Ishikawa (cell line): ENCODE data around the gene FA2H.

Experiments used
- CEBPB ChIP-seq: IDR thresholded peaks from 2 replicates; pipeline ENCODE4 v1.6.1; 2012
- CREB1 ChIP-seq: IDR thresholded peaks from 2 replicates; pipeline ENCODE4 v1.6.1; 2012; ENCODE audit warnings: low read depth
- EGR1 ChIP-seq: IDR thresholded peaks from 2 replicates; pipeline ENCODE4 v1.6.1; 2012
- EP300 ChIP-seq: IDR thresholded peaks from 2 replicates; pipeline ENCODE4 v1.6.1; 2012; ENCODE audit warnings: borderline replicate concordance
- FOXM1 ChIP-seq: IDR thresholded peaks from 2 replicates; pipeline ENCODE4 v1.6.1; 2012; ENCODE audit warnings: low read depth, borderline replicate concordance
- NFIC ChIP-seq: IDR thresholded peaks from 2 replicates; pipeline ENCODE4 v1.6.1; 2012
- RAD21 ChIP-seq: IDR thresholded peaks from 2 replicates; pipeline ENCODE4 v1.6.1; 2012; ENCODE audit warnings: low read depth
- TAF1 ChIP-seq: IDR thresholded peaks from 2 replicates; pipeline ENCODE4 v1.6.1; 2012; ENCODE audit warnings: low read depth, mild to moderate bottlenecking
- TCF12 ChIP-seq: IDR thresholded peaks from 2 replicates; pipeline ENCODE4 v1.6.1; 2012; ENCODE audit warnings: low read depth
- TEAD4 ChIP-seq: IDR thresholded peaks from 2 replicates; pipeline ENCODE4 v1.6.1; 2012
- USF1 ChIP-seq: IDR thresholded peaks from 2 replicates; pipeline ENCODE4 v1.6.1; 2012
- YY1 ChIP-seq: IDR thresholded peaks from 2 replicates; pipeline ENCODE4 v1.6.1; 2012; ENCODE audit warnings: low read depth
- ZBTB7A ChIP-seq: IDR thresholded peaks from 2 replicates; pipeline ENCODE4 v1.6.1; 2012; ENCODE audit warnings: low read depth
- TF ChIP-seq, protein P1 (sequence below): IDR thresholded peaks from 2 replicates; pipeline ENCODE4 v1.6.1; 2012; ENCODE audit warnings: low read depth, mild to moderate bottlenecking
- TF ChIP-seq, protein P2 (sequence below): IDR thresholded peaks from 2 replicates; pipeline ENCODE4 v1.6.1; 2012

FA2H gene

GRCh38 chr16:74735162-74735452 lies 39.5 kb downstream of the FA2H start:
- TF ChIP-seq, protein P1, sequence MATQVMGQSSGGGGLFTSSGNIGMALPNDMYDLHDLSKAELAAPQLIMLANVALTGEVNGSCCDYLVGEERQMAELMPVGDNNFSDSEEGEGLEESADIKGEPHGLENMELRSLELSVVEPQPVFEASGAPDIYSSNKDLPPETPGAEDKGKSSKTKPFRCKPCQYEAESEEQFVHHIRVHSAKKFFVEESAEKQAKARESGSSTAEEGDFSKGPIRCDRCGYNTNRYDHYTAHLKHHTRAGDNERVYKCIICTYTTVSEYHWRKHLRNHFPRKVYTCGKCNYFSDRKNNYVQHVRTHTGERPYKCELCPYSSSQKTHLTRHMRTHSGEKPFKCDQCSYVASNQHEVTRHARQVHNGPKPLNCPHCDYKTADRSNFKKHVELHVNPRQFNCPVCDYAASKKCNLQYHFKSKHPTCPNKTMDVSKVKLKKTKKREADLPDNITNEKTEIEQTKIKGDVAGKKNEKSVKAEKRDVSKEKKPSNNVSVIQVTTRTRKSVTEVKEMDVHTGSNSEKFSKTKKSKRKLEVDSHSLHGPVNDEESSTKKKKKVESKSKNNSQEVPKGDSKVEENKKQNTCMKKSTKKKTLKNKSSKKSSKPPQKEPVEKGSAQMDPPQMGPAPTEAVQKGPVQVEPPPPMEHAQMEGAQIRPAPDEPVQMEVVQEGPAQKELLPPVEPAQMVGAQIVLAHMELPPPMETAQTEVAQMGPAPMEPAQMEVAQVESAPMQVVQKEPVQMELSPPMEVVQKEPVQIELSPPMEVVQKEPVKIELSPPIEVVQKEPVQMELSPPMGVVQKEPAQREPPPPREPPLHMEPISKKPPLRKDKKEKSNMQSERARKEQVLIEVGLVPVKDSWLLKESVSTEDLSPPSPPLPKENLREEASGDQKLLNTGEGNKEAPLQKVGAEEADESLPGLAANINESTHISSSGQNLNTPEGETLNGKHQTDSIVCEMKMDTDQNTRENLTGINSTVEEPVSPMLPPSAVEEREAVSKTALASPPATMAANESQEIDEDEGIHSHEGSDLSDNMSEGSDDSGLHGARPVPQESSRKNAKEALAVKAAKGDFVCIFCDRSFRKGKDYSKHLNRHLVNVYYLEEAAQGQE: no peak
- TF ChIP-seq FOXM1 (no peak), ZBTB7A (no peak), TCF12 (no peak), TAF1 (no peak)

DNA sequence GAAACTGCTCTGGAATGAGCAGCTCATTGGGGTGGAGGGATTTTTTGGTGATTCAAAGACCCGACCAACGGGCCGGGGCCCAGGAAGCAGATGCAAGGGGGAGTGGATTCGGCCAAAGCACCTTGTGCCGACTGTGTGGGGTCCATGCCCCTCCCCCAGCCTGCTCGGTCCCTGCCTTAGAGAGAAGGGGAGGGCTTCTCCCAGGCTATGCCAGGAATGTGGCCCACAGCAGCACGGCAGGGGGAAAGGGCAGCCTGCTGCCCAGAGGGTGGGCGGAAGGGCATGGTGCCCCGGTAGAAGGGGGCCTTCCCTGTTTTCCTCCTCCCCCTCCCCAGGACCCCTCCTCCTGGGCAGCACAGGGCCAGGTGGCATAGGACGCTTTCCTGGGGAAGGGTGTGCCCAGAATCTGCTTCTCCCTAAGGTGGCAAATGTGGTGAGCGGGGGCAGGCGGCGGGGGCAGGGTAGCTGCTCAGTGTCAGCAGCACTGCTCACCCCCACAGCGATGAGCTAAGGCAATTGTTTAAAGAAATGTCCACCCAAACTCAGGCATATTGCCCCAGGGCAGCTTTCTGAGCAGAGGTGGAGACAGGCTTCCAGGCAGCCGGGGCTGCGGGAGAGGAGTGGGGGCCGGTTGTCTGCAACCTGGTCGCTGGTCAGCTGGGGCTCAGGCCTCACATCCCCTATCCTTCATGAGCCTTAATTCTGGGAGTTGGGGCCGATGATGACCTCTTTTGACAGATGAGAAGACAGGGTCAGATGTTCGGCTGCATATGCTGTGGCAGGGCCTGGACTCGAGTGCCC lies 40.1 kb downstream of the FA2H start:
- TF ChIP-seq TCF12 (no peak), FOXM1 (no peak), EGR1 (no peak), EP300 (no peak), CREB1 (no peak), ZBTB7A (no peak), CEBPB (no peak), USF1 (no peak), TEAD4 (no peak), TAF1 (no peak)
- TF ChIP-seq, protein P1: no peak

GRCh38 chr16:74732707-74733350 lies 41.8 kb downstream of the FA2H start:
- TF ChIP-seq, protein P1: no peak
- no peak for TF ChIP-seq TAF1
- TF ChIP-seq TEAD4: no peak
- no peak for TF ChIP-seq CEBPB
- no peak for TF ChIP-seq CREB1
- no peak for TF ChIP-seq EP300

GRCh38 chr16:74731853-74732477 lies 42.7 kb downstream of the FA2H start:
- TF ChIP-seq TAF1 (no peak), TCF12 (no peak), NFIC (no peak), EGR1 (no peak), USF1 (no peak), ZBTB7A (no peak), RAD21 (no peak), EP300 (no peak), CEBPB (no peak), TEAD4 (no peak), YY1 (no peak), CREB1 (no peak), FOXM1 (no peak)
- TF ChIP-seq, protein P1: no peak
- TF ChIP-seq, protein P2, sequence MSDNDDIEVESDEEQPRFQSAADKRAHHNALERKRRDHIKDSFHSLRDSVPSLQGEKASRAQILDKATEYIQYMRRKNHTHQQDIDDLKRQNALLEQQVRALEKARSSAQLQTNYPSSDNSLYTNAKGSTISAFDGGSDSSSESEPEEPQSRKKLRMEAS: no peak
